Stimulated activated CD4-positive, alpha-beta T cell treated with anti-CD3 and anti-CD28 coated beads, TNF-alpha, amount 100 ng/mL, for 24 hours (primary cell): ENCODE results near the gene EMILIN3.

ENCODE experiments used
- DNase-seq, 3 experiments: peaks; one replicate each; pipeline ENCODE4 v3.0.0-alpha.2; 2020; ENCODE audit warnings: low read depth in 3 of 3

Gene EMILIN3

GRCh38 chr20:41391587-41392001, 25.0 kb upstream of the EMILIN3 start:
- DNase-seq, result no peak

GRCh38 chr20:41390889-41391288, 24.3 kb upstream of the EMILIN3 start:
- no peak for DNase-seq

- no peak for DNase-seq
These were observed 20.8 kb upstream of the EMILIN3 start for GRCh38 chr20:41387444-41387851.

- no peak for DNase-seq
These were observed 20.1 kb upstream of the EMILIN3 start for GRCh38 chr20:41386502-41387427.

GRCh38 chr20:41382791-41383305, 16.2 kb upstream of the EMILIN3 start:
- DNase-seq, result no peak

GRCh38 chr20:41380551-41381193, 14.1 kb upstream of the EMILIN3 start:
- DNase-seq, result no peak

- no peak for DNase-seq
These were observed 12.9 kb upstream of the EMILIN3 start for GRCh38 chr20:41379551-41379950.

GRCh38 chr20:41377275-41377674, 10.7 kb upstream of the EMILIN3 start:
- no peak for DNase-seq

- DNase-seq, result no peak
These were observed 9.7 kb upstream of the EMILIN3 start for GRCh38 chr20:41376349-41376748.

GRCh38 chr20:41375846-41376245, 9.2 kb upstream of the EMILIN3 start:
- no peak for DNase-seq

GRCh38 chr20:41373931-41374920, 7.6 kb upstream of the EMILIN3 start:
- DNase-seq, result no peak

- DNase-seq, result no peak
These were observed 6.7 kb upstream of the EMILIN3 start for GRCh38 chr20:41373251-41373783.

- DNase-seq, result no peak
These were observed 4.8 kb upstream of the EMILIN3 start for GRCh38 chr20:41371371-41371770.

- DNase-seq, result no peak
These were observed 3.6 kb upstream of the EMILIN3 start for GRCh38 chr20:41370176-41370575.

- DNase-seq, result no peak
These were observed 3.1 kb upstream of the EMILIN3 start for GRCh38 chr20:41369673-41370072.

- DNase-seq, result no peak
These were observed 1.3 kb upstream of the EMILIN3 start for GRCh38 chr20:41367956-41368355.

GRCh38 chr20:41367393-41367695, 726 bp upstream of the EMILIN3 start:
- no peak for DNase-seq

GRCh38 chr20:41365777-41366545, 657 bp downstream of the EMILIN3 start:
- DNase-seq, result no peak

GRCh38 chr20:41364967-41365765, 1.5 kb downstream of the EMILIN3 start:
- DNase-seq, result no peak
